ENCODE measurements around the gene HNRNPUL1. TPM values are rescaled to one million over a fixed set of nuclear protein-coding genes. Genes with fewer than 3 reads are reported as not detected.
"Not testable (repeated sequence)": the region's sequence is repeated elsewhere in the genome, so short reads cannot be mapped to it uniquely, and the experiment has no call there.

HNRNPUL1 gene
- total RNA-seq, 1 donor from 2014 or later, result 131 TPM

DNA sequence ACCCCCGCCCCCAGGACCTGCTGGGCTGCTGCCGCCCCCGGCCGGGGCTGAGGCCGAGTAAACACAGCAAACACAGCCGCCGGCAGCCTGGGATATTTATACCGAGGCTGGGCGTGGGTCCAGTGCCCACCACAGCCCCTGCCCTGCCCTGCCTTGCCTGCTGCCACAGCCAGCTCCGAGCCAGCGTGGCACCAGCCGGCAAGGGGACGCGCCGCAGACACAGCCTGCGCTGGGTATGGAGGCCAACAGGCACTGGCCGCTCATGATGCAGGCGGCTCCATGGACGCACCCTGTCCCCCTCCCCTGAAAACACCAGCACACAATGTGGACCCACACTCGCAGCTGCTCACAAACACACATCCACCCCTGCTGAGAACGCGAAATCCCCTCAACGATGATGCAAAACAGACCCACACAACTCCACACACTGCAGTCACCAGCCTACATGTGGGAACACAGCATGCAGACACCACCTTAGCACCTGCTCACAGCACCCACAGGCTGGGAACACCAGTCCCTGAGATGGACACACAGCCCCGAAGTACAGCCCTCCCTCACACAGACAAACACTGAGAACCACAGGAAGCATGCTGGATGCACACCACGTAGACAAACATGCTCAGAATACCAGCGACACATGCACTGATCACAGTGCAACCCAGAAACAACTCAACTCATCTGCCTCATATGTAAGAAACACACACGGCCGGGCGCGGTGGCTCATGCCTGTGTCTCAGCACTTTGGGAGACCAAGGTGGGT is 62.0 kb downstream of the HNRNPUL1 start:
- peak; percentile 69 for DNase-seq (ENCODE audit: low read depth)

DNA sequence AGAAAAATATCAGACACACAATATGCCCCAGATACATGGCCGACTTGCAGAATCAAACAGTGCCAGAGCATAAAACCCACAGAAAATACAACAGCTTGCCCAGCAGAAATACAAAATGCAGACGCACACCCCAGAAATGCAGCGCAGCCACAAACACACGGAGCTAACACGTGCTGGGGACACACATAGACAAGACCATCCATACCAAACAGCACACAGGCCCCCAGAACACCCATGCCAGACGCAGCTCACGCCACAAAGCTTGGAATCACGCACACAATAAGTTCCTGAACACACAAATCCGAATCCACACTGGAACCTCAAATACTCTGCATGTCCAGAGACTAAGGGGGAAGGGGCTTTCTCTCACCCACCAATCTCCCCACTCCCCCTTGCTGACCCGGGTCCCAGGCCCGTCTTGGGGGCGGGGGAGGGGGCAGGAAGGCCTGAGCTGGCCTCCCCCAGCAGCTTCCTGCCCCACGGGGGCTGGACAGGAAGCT is 63.0 kb downstream of the HNRNPUL1 start:
- DNase-seq (ENCODE audit: low read depth), result no peak

DNA sequence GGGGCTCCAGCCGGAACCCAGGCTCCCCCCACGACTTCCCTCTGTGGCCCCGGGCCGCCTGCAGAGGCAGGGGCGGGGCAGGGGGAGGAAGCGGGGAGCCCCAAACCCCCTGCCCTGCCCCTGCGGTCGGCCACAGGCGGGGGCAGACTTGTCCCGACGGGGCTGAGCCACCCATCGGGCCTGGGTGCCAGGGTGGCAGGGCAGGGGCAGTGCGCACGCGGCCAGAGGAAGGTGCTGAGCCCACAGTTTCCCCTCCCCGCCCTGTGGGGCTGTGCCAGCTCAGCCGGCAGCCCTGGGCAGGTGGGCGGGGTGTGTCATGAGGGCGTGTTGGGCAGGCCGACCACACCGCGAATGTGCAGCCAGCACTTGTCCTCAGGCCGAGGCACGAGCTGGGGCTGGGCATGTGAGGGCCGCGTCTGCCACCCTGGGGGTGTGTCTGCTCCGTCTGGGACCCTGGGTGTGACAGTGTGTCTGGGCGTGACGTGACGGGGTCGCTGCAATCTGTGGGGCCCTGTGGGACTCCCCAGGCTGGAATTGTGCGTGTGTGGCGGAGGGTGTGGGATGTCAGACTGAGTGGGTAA is 63.5 kb downstream of the HNRNPUL1 start:
- peak; percentile 61 for DNase-seq (ENCODE audit: low read depth)

DNA sequence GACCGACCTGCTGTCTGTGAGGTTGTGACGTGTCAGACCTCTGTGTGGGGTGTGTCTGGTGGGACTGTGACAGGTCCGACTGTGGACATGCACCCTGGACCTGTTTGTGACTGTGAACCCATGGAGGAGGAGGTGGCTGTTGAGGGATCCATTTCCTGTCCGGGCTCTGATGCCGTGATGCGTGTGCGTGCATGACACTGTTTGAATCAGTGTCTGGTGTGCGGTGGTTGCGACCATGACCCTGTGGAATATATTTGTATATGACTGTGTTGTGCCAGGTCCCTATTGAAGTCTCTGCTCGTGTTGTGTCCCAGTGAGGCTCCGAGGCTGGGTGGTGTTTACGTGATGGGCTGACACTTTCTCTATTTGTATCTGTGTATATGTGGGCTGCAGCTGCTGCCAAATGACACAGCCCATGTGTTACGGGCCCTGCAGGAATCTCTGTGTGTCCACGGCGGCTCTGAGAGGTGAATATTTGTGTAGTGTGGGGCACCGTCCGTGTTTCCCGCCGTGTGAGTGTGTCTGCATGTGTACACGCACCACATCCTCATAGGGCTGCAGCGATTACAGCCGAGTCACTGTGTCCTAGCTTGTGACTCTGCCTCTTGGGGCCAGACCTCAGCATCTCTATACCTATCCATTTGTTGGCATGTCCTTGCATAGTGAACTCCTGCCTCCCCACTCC is 64.1 kb downstream of the HNRNPUL1 start:
- no peak for DNase-seq (ENCODE audit: low read depth)

DNA sequence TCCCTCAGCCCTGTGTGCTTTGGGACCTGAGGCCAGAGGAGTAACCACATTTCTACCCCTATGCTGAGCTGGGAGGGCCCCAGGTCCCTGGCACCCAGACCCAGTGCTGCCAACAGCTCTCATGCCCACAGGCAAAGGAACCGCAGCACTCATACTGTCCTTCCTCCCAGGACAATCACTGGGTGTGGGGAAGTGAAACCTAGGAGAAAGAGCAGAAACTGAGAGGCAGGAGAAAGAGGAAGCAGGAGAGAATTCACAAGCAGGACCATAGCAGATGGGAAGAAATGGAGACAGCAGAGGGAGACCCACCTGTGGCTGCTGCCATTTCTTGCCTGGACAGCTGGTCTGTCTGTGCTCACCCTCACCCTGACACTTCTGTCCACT is 64.7 kb downstream of the HNRNPUL1 start:
- no peak for DNase-seq (ENCODE audit: low read depth)

DNA sequence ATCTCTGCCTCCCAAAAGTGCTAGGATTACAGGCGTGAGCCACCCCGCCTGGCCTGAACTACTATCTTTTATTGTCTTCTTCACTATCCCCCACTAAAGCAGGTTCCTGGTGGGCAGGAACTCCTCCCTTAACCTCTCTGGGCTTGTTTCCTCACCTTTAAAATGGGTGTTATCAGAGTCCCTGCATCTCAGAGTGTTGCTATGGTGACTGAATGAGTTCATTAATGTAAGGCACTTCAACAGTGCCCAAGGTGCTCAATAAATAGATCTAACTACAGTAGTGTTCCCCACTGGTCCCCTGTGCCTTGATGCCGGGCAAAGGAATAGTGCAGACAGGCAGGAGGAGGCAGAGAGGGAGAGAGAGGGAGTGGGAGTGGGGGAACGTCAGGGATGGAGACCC is 66.3 kb downstream of the HNRNPUL1 start:
- no peak for DNase-seq (ENCODE audit: low read depth)

DNA sequence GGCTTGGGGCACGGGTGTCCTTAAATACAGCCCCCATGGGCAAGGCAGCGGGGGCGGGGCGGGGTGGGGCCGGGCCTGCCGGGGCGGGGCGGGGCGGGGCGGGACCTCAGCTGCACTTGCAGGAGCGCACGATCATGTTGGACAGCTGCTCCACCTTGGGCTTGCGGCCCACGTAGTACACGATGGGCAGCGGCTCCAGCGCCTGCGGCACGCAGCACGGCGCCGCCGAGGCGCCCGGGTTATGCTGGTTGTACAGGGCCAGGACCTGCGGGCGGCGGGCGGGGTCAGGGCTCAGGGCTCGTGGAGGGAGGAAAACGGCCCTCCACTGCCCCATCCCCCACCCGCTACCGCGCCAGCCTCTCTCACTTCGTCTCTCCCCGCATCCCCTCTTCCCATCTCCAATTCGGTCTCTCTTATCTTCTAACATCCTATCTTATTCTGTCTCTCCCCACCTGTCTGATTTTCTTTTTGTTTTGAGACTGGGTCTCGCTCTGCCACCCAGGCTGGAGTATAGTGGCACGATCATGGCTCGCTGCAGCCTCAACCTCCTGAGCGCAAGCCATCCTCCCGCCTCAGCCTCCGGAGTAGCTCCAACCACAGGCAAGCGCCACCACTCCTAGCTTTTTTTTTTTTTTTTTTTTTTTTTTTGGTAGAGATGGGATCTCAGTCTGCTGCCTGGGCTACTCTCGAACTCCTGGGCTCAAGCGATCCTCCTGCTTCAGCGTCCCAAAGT is 66.9 kb downstream of the HNRNPUL1 start:
- DNase-seq (ENCODE audit: low read depth), result no peak

DNA sequence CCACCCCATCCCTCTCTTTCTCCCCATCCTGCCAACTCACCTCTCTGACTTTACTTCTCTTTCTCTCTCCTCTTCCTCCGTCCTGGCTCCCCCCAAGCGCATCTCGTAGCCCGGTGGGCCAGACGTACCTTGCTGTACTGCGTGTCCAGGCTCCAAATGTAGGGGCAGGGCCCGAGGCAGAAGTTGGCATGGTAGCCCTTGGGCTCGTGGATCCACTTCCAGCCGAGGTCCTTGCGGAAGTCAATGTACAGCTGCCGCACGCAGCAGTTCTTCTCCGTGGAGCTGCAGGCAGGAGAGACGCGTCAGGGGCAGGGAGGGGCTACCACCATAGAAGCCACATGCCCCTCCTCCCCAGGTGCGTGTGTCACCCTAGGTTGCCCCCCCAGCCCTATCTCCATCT is 67.8 kb downstream of the HNRNPUL1 start:
- no peak for DNase-seq (ENCODE audit: low read depth)

DNA sequence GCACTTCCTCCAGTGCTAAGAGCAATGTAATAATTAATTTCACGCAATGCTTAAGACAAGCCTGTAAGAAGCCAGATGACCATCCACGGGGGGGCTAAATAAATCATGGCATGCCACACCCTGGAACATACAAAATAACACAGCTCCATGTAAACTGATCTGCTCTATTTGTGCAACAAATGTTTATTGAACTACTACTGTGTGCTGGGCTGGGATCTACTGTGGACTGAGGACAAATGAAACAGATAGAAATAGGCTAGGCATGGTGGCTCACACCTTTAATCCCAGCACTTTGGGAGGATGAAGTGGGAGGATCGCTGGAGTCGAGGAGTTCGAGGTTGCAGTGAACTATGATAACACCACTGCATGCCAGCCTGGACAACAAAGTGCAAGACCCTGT is 68.3 kb downstream of the HNRNPUL1 start:
- no peak for DNase-seq (ENCODE audit: low read depth)

DNA sequence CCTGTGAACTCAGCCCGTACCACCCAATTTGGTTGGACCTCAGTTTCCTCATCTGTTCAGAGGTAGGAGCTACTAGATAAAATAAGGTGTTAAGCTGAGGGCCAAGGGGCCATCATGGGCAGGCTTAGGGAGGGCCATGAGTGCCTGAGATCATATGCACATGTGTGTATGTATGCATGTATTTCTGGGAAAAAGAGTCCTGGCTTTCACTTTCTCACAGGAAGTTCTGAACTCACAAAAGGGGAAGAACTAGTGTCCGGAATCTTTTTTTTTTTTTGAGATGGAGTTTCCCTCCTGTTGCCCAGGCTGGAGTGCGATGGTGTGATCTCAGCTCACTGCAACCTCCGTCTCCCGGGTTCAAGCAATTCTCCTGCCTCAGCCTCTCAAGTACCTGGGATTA is 70.6 kb downstream of the HNRNPUL1 start:
- DNase-seq (ENCODE audit: low read depth), result no peak

DNA sequence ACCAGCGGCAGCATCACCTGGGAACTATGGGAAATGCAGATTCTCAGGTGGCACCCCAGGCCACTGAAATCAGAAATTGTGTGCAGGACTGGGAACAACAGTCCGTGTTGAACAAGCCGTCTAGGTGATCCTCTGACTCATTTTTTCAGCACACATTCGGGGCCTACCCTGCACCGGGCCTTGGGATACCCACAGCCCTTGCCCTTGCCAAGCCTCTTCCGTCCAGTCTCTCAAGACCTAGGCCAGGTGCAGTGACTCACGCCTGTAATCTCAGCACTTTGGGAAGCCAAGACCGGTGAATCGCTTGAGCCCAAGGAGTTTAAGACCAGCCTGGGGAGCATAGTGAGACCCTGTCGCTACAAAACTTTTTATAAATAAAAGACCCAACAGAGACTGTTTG is 71.3 kb downstream of the HNRNPUL1 start:
- DNase-seq (ENCODE audit: low read depth), result no peak

DNA sequence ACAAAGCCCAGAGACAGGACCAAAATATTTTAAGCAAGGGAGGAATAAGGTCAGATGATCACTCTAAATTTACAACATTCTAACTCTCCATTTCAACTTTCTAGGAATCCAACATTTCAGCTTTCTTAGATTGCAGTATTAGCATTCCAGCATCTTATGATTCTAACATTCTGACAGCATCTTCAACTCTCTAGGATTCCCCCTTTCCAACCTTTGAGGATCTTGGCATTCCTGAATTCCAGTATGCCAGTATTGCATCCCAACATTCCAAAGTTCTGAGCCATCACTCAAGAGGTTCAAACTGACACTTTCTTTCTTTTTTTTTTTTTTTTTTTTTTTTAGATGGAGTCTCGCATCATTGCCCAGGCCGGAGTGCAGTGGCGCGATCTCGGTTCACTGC is 75.8 kb downstream of the HNRNPUL1 start:
- DNase-seq (ENCODE audit: low read depth), result peak; percentile 88

DNA sequence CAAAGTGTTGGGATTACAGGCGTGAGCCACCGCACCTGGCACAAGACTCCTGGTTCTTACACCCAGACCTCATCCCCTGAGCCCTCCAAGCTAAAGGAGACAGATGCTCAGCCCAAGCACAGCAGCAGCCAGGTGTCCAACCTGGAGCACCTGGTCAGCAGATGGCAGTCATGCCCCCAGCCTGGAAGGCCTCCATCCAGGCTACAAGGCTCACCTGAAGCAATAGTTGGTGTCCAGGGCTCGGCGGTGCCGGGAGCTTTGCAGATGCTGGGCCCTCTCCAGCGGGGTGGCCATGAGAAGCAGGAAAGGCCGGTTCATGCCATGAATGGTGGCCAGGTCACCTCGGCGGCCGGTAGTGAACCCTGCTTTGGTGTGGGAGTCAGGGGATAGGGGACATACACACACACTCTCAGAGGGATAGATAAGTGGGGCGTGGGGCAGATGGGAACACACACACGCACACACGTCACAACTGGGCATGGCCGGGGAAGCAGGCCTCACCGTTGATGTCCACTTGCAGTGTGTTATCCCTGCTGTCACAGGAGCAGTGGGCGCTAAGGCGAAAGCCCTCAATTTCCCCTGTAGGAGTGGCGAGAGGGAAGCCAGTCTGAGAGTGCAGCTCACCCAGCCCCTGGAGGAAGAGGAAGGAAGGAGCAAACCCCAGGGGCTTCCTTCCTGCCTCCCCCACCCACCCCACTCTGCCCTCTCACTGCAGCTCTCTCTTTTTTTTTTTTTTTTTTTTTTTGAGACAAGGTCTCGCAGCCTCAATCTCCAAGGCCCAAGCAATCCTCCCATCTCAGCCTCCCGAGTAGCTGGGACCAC is 77.7 kb downstream of the HNRNPUL1 start:
- no peak for DNase-seq (ENCODE audit: low read depth)

DNA sequence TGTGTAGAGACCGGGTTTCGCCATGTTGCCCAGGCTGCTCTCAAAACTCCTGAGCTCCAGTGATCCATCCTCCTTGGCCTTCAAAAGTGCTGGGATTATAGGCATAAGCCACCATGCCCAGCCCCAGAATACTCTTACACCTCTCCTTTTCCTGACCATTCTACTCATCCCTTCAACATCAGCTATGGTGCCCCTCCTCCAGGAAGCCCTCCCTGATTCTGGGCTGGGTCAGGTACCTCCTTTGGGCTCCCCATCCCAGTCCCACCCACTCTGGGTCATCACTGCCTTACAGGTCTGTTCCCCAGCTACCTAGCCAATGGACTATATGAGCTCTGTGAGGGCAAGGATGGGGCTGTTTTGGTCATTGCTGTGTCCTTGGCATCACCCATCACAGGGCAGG is 80.0 kb downstream of the HNRNPUL1 start:
- no peak for DNase-seq (ENCODE audit: low read depth)

DNA sequence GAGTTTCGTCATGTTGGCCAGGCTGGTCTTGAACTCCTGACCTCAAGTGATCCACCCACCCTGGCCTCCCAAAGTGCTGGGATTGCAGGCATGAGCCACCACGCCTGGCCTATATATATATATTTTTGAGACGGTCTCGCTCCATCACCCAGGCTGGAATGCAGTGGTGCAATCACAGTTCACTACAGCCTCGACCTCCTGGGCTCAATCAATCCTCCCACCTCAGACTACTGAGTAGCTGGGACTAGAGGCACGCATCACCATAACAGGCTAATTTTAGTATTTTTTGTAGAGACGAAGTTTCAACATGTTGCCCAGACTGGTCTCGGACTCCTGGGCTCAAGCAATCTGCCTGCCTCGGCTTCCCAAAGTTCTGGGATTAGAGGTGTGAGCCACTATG is 82.7 kb downstream of the HNRNPUL1 start:
- DNase-seq (ENCODE audit: low read depth), result not testable (repeated sequence)

DNA sequence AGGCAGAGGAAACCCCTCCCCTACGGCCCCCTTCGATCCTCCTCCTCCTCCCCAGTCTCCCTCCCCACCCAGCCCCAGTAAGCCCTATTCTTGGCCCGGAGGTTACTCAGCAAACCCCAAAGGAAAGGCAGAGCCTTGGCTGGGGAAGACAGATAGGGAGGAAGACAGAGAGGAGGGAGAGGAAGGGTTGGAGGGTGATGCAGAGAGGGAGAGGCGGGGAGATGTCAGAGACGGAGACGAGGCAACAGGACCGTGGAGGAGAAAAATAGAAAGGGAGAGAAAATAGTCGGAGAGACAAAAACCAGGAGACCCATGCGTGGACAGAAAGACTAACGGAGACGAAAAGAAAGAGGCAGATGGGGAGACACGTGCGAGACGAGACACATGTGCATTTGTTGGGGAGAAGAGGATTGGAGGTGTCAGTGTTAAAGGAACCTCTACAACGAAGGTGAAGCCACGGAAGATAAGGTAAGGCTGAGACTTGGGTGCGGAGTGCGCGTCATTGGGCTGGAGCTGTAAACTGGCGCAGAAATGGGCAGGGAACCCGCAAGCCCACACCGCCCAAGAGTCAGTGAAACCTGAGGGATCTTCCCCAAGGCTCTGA is 86.7 kb downstream of the HNRNPUL1 start:
- no peak for DNase-seq (ENCODE audit: low read depth)

DNA sequence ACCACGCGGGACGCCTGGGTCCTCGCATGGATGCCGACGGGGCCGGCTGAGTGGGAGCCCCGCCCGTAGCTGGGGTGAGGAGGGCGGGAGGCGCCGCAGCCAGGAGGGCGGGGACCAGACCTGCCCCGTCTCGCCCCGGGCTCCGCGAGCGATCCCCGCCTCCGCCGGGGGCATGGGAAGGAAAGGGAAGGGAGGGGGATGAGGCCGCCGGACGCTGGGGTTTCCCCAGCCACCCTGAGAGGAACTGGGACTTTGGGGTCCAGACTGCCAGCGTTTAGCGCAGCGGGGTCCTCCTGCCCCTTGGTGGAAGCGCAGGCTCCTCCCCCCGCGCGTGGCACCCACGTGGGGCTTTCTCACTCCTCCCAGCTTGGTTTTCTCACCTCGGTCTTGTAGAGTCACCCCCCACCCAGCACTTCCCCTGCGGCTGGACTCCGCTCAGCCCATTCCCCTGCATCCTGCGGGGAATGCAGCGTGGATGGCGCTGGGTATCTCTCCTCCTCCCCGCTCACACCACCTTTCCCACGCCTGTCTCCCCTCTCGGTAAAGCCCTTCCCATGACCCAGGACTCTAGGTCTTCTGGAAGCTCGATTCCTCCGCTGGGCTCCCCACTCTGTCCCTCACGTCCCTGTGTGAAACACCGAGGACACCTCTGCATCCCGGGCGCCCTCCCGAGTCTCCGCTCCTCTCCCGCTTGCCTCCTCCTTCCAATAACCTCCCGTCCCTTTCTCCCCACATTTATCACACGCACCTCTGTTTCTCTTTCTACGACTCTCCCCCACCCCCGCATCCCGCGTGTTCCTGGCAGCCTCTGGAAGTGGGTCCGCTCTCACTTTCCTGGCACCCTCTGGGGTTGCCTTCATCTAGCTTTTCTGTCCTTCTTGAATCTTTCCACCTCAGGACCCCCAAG is 87.4 kb downstream of the HNRNPUL1 start:
- DNase-seq (ENCODE audit: low read depth), result no peak

DNA sequence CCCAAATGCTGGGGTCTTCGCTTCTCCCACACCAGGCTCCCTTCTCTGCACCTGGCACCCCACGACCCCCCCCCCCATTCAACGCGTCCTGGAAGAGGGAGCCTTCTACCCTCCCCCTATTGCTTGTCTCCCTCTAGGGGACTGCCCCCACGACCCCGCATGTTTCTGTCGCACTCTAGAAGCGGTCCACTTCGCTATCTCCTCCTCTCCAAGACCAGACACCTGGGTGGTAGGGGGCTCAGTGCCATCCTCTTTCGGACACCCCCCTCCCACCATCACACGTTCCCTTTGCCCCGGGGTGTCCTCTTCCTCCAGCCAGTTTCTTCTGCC is 88.1 kb downstream of the HNRNPUL1 start:
- no peak for DNase-seq (ENCODE audit: low read depth)

DNA sequence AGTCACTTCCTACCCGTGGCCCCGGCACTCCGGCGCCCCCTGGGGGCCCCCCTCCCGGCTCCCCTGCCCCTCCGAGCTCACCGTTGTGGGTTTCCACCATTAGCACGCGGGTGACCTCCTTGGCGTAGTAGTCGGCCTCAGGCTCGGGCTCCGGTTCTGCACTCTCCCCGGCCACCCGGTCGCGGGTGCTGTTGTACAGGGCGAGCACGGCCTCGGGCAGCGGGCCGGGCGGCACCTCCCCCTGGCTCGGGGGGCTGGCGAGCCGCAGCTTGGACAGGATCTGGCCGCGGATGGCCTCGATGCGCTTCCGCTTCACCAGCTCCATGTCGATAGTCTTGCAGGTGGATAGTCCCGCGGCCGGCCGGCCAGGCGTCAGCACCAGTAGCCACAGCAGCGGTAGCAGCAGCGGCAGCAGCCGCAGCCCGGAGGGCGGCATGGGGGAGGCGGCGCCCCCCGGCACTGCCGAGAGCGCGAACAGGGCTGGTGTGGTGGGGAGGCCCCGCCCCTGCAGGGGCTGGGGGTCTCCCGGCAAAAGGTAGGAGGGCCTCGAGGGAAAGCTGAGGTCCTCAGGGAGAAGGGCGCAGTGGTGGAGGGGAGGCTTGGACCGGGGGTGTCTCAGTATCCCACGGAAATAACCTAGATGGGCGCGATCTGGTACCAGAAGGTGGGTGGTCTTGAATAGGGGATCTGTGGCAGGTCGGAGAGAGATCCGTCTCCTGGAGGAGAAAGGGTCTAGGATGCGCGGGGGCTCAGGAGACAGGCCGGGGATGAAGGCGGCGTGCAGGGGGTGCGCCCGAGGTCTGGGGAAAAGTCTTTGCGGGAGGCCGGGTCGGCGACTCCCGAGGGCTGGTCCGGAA is 88.7 kb downstream of the HNRNPUL1 start:
- peak; percentile 22 for DNase-seq (ENCODE audit: low read depth)

Measured in renal cortical epithelial cell (primary cell).